SK-N-SH treated with all-trans-retinoic acid at 6 μM for 48 hours (cell line): ENCODE data around the gene RESP18.

Source experiments
- ATAC-seq: fragments of 200-7000 bp; cut with Tn5 transposase; 3 replicates; pipeline ENCODE4 v1.9.1; 2020; ENCODE audit warnings: mild to moderate bottlenecking, moderate library complexity
- ARNTL ChIP-seq: fragments of 450-650 bp; formaldehyde crosslinking; IDR thresholded peaks from 2 replicates; pipeline ENCODE4 v1.5.0; 2020; ENCODE audit warnings: low read depth, mild to moderate bottlenecking, moderate library complexity, borderline replicate concordance
- BACH2 ChIP-seq: fragments of 250-450 bp; sonication (Bioruptor Pico); IDR thresholded peaks from 2 replicates; pipeline ENCODE4 v1.9.0; 2021; ENCODE audit warnings: mild to moderate bottlenecking, borderline replicate concordance
- CSDC2 ChIP-seq: fragments of 250-450 bp; sonication (Bioruptor Pico); IDR thresholded peaks from 2 replicates; pipeline ENCODE4 v1.5.0; 2020; ENCODE audit warnings: mild to moderate bottlenecking, moderate library complexity
- GLIS3 ChIP-seq: fragments of 250-450 bp; sonication (Bioruptor Pico); IDR thresholded peaks from 2 replicates; pipeline ENCODE4 v1.5.0; 2020; ENCODE audit warnings: mild to moderate bottlenecking, moderate library complexity
- ISL1 ChIP-seq: fragments of 250-450 bp; sonication (Bioruptor Pico); IDR thresholded peaks from 2 replicates; pipeline ENCODE4 v2.1.2; 2022; ENCODE audit warnings: mild to moderate bottlenecking, moderate library complexity
- OSR1 ChIP-seq: fragments of 250-450 bp; sonication (Bioruptor Pico); IDR thresholded peaks from 2 replicates; pipeline ENCODE4 v1.8.0; 2022; ENCODE audit warnings: moderate library complexity, mild to moderate bottlenecking, inconsistent platforms
- RARB ChIP-seq: fragments of 250-450 bp; sonication (Bioruptor Pico); IDR thresholded peaks from 2 replicates; pipeline ENCODE4 v1.8.0; 2021; ENCODE audit warnings: mild to moderate bottlenecking, moderate library complexity
- TCF4 ChIP-seq: fragments of 250-450 bp; sonication (Bioruptor Pico); IDR thresholded peaks from 2 replicates; pipeline ENCODE4 v1.8.0; 2021; ENCODE audit warnings: mild to moderate bottlenecking, moderate library complexity, borderline replicate concordance
- ZFP3 ChIP-seq: fragments of 250-450 bp; sonication (Bioruptor Pico); IDR thresholded peaks from 2 replicates; pipeline ENCODE4 v1.5.0; 2020; ENCODE audit warnings: mild to moderate bottlenecking, moderate library complexity
- ZFP30 ChIP-seq: fragments of 450-650 bp; formaldehyde crosslinking; IDR thresholded peaks from 2 replicates; pipeline ENCODE4 v1.5.0; 2022; ENCODE audit warnings: mild to moderate bottlenecking, moderate library complexity
- ZNF565 ChIP-seq: fragments of 450-650 bp; formaldehyde crosslinking; conservative IDR thresholded peaks from 2 replicates; pipeline ENCODE4 v1.5.0; 2020; ENCODE audit warnings: low read depth, mild to moderate bottlenecking, moderate library complexity
- ZNF70 ChIP-seq: fragments of 450-650 bp; formaldehyde crosslinking; IDR thresholded peaks from 2 replicates; pipeline ENCODE4 v1.5.0; 2020; ENCODE audit warnings: mild to moderate bottlenecking, moderate library complexity
- ZNF8 ChIP-seq: fragments of 450-650 bp; formaldehyde crosslinking; IDR thresholded peaks from 2 replicates; pipeline ENCODE4 v1.5.0; 2020; ENCODE audit warnings: mild to moderate bottlenecking, moderate library complexity
- TF ChIP-seq, protein P1 (sequence below): fragments of 250-450 bp; sonication (Bioruptor Pico); IDR thresholded peaks from 2 replicates; pipeline ENCODE4 v1.5.1; 2020; ENCODE audit warnings: low read depth, mild to moderate bottlenecking, moderate library complexity
- TF ChIP-seq, protein P2 (sequence below): fragments of 250-450 bp; sonication (Bioruptor Pico); IDR thresholded peaks from 2 replicates; pipeline ENCODE4 v1.5.1; 2021; ENCODE audit warnings: mild to moderate bottlenecking, moderate library complexity
- TF ChIP-seq, protein P3 (sequence below): fragments of 250-450 bp; sonication (Bioruptor Pico); IDR thresholded peaks from 2 replicates; pipeline ENCODE4 v1.8.0; 2020; ENCODE audit warnings: mild to moderate bottlenecking, moderate library complexity, borderline replicate concordance
- TF ChIP-seq, protein P4 (sequence below): fragments of 250-450 bp; sonication (Bioruptor Pico); IDR thresholded peaks from 2 replicates; pipeline ENCODE4 v1.5.0; 2020; ENCODE audit warnings: mild to moderate bottlenecking, moderate library complexity
- TF ChIP-seq, protein P5 (sequence below): fragments of 250-450 bp; sonication (Bioruptor Pico); IDR thresholded peaks from 2 replicates; pipeline ENCODE4 v1.8.0; 2021; ENCODE audit warnings: low read depth, mild to moderate bottlenecking, moderate library complexity, borderline replicate concordance

Gene RESP18

DNA sequence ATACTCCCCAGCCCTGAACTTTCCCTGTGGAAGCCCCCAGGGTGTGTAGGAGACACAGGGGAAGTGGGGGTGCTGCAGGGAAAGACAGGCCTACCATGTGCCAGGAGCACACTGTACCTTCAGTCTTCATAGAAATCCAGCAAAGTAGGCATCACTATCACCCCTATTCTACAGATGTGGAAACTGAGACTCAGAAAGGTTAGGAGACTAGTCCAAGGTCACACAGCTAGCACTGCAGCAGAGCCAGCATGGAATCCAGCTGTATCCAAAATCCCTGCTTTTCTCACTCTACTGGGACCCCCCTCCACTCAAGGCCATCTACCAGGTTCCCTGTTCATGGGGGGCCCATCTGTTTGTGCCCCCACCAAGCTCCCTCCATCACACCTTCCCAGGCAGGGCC lies 48.4 kb upstream of the RESP18 start (continued):
- TF ChIP-seq, protein P1, sequence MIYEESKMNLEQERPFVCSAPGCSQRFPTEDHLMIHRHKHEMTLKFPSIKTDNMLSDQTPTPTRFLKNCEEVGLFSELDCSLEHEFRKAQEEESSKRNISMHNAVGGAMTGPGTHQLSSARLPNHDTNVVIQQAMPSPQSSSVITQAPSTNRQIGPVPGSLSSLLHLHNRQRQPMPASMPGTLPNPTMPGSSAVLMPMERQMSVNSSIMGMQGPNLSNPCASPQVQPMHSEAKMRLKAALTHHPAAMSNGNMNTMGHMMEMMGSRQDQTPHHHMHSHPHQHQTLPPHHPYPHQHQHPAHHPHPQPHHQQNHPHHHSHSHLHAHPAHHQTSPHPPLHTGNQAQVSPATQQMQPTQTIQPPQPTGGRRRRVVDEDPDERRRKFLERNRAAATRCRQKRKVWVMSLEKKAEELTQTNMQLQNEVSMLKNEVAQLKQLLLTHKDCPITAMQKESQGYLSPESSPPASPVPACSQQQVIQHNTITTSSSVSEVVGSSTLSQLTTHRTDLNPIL: no peak
- no peak for TF ChIP-seq ZNF8 (CRISPR knock-in tag)

DNA sequence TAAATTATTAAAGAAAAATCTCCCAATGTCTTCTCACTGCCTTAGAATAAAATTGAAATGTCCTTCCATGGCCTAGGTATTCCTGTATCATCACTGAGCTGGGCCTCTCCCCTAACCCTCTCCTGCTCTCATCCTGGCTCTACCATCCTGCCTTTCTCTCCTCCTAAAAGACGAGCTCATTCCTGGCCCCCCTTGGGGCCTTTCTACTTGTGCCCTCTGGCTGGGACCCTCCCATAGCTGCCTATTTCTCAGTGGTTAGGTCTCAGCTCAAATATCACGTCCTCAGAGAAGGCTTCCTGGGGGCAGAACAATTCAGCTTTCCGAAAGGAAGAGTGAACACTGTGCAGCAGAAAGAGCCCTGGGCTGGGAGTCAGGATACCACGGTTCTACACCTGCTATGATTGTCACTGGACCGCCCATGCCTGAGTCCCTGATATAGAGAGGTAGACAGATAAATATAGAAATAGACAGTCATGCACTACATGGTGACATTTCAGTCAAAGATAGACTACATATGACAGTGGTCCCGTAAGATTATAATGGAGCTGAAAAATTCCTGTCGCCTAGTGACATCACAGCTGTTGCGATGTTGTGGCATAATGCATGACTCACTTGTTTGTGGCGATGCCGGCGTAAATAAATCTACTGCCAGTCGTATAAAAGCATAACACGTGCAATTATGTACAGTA lies 45.8 kb upstream of the RESP18 start:
- TF ChIP-seq, protein P2, sequence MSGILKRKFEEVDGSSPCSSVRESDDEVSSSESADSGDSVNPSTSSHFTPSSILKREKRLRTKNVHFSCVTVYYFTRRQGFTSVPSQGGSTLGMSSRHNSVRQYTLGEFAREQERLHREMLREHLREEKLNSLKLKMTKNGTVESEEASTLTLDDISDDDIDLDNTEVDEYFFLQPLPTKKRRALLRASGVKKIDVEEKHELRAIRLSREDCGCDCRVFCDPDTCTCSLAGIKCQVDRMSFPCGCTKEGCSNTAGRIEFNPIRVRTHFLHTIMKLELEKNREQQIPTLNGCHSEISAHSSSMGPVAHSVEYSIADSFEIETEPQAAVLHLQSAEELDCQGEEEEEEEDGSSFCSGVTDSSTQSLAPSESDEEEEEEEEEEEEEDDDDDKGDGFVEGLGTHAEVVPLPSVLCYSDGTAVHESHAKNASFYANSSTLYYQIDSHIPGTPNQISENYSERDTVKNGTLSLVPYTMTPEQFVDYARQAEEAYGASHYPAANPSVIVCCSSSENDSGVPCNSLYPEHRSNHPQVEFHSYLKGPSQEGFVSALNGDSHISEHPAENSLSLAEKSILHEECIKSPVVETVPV (CRISPR knock-in tag): no peak
- TF ChIP-seq OSR1 (CRISPR knock-in tag) (no peak), GLIS3 (CRISPR knock-in tag) (no peak), ZNF70 (CRISPR knock-in tag) (no peak), TCF4 (CRISPR knock-in tag) (no peak), CSDC2 (CRISPR knock-in tag) (no peak), ZNF8 (CRISPR knock-in tag) (no peak), ISL1 (CRISPR knock-in tag) (no peak), ARNTL (CRISPR knock-in tag) (no peak), ZFP30 (CRISPR knock-in tag) (no peak), ZFP3 (CRISPR knock-in tag) (no peak), RARB (no peak)
- TF ChIP-seq, protein P3, sequence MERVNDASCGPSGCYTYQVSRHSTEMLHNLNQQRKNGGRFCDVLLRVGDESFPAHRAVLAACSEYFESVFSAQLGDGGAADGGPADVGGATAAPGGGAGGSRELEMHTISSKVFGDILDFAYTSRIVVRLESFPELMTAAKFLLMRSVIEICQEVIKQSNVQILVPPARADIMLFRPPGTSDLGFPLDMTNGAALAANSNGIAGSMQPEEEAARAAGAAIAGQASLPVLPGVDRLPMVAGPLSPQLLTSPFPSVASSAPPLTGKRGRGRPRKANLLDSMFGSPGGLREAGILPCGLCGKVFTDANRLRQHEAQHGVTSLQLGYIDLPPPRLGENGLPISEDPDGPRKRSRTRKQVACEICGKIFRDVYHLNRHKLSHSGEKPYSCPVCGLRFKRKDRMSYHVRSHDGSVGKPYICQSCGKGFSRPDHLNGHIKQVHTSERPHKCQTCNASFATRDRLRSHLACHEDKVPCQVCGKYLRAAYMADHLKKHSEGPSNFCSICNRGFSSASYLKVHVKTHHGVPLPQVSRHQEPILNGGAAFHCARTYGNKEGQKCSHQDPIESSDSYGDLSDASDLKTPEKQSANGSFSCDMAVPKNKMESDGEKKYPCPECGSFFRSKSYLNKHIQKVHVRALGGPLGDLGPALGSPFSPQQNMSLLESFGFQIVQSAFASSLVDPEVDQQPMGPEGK (CRISPR knock-in tag): no peak
- TF ChIP-seq, protein P4, sequence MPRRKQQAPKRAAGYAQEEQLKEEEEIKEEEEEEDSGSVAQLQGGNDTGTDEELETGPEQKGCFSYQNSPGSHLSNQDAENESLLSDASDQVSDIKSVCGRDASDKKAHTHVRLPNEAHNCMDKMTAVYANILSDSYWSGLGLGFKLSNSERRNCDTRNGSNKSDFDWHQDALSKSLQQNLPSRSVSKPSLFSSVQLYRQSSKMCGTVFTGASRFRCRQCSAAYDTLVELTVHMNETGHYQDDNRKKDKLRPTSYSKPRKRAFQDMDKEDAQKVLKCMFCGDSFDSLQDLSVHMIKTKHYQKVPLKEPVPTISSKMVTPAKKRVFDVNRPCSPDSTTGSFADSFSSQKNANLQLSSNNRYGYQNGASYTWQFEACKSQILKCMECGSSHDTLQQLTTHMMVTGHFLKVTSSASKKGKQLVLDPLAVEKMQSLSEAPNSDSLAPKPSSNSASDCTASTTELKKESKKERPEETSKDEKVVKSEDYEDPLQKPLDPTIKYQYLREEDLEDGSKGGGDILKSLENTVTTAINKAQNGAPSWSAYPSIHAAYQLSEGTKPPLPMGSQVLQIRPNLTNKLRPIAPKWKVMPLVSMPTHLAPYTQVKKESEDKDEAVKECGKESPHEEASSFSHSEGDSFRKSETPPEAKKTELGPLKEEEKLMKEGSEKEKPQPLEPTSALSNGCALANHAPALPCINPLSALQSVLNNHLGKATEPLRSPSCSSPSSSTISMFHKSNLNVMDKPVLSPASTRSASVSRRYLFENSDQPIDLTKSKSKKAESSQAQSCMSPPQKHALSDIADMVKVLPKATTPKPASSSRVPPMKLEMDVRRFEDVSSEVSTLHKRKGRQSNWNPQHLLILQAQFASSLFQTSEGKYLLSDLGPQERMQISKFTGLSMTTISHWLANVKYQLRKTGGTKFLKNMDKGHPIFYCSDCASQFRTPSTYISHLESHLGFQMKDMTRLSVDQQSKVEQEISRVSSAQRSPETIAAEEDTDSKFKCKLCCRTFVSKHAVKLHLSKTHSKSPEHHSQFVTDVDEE (CRISPR knock-in tag): no peak
- TF ChIP-seq, all 23 proteins: peak for 0
- no peak for ATAC-seq

DNA sequence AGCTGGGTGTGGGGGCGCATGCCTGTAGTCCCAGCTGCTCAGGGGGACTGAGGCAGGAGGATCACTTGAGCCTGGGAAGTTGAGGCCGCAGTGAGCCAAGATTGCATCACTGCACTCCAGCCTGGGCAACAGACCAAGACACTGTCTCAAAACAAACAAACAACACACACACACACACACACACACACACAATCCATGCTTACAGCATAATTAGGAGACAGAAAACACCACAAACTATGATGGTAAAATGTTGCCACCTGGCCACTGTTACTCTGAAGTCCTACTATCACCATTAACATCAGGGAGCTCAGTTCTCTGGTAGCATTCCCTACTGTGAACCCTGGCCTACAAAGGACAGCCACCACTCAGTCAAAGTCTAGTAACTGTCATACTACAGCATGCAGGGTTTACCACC lies 36.9 kb upstream of the RESP18 start:
- TF ChIP-seq, protein P5, sequence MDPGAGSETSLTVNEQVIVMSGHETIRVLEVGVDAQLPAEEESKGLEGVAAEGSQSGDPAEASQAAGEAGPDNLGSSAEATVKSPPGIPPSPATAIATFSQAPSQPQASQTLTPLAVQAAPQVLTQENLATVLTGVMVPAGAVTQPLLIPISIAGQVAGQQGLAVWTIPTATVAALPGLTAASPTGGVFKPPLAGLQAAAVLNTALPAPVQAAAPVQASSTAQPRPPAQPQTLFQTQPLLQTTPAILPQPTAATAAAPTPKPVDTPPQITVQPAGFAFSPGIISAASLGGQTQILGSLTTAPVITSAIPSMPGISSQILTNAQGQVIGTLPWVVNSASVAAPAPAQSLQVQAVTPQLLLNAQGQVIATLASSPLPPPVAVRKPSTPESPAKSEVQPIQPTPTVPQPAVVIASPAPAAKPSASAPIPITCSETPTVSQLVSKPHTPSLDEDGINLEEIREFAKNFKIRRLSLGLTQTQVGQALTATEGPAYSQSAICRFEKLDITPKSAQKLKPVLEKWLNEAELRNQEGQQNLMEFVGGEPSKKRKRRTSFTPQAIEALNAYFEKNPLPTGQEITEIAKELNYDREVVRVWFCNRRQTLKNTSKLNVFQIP (CRISPR knock-in tag): no peak
- TF ChIP-seq ZNF70 (CRISPR knock-in tag) (no peak), ZNF565 (CRISPR knock-in tag) (no peak), GLIS3 (CRISPR knock-in tag) (no peak), ZFP30 (CRISPR knock-in tag) (no peak), ARNTL (CRISPR knock-in tag) (no peak), BACH2 (CRISPR knock-in tag) (no peak), ZFP3 (CRISPR knock-in tag) (no peak)
- TF ChIP-seq, protein P1: no peak
- ATAC-seq: peak; percentile 45
